Measurements from ENCODE around the gene MAP4K5. TPM values are rescaled to one million over a fixed set of nuclear protein-coding genes. Genes with fewer than 3 reads are reported as not detected.

MAP4K5 gene
- total and polyA plus RNA-seq, 4 donors, result 7.7 to 47.1 (median 19.3) TPM

GRCh38 chr14:50389668-50390441 is 142.5 kb downstream of the MAP4K5 start:
- H3K4me3 ChIP-seq (ENCODE audit: low read depth in 1 of 3, low read length in 3 of 3), result no peak overlapping the region
- H3K9ac ChIP-seq (ENCODE audit: low read depth in 1 of 2, low read length in 2 of 2), result no peak overlapping the region
- no peak overlapping the region for H3K27ac ChIP-seq (ENCODE audit: low read depth in 1 of 2, low read length in 2 of 2)
- H3K4me1 ChIP-seq (ENCODE audit: control insufficient read depth in 4 of 4, insufficient read depth in 4 of 4, low read length in 3 of 4), result peaks cover 0 to 5% (median 2%) of the 10 kb centered on the region in 4 donors
- no peak for DNase-seq (ENCODE audit: low spot score)
- WGBS, result 72% methylated on average over 9 of the region's 9 CpGs
- TF ChIP-seq REST (IDR thresholded peaks at IDR 0.05) (no peak), MAX (IDR thresholded peaks at IDR 0.05) (peak; percentile 30), HNF4G (IDR thresholded peaks at IDR 0.05) (no peak), RXRA (IDR thresholded peaks at IDR 0.05) (peak in 1 of 2 donors; percentile 34), YY1 (IDR thresholded peaks at IDR 0.05) (no peak), FOXA1 (IDR thresholded peaks at IDR 0.05) (no peak), HNF4A (conservative IDR thresholded peaks at IDR 0.05) (peak in 1 of 2 donors; percentile 21), SP1 (IDR thresholded peaks at IDR 0.05) (peak; percentile 11), GABPA (IDR thresholded peaks at IDR 0.05 in 1 of 2, conservative IDR thresholded peaks at IDR 0.05 in 1 of 2) (no peak), ATF3 (IDR thresholded peaks at IDR 0.05) (no peak), RAD21 (IDR thresholded peaks at IDR 0.05) (no peak), FOXA2 (IDR thresholded peaks at IDR 0.05) (no peak)
- H3K36me3 ChIP-seq (ENCODE audit: control insufficient read depth in 4 of 4, insufficient read depth in 3 of 4, low read depth in 1 of 4, low read length in 3 of 4), result no peaks in the 10 kb centered on the region
- H3K27me3 ChIP-seq (ENCODE audit: control insufficient read depth in 4 of 4, insufficient read depth in 4 of 4, low read length in 3 of 4), result no peaks in the 10 kb centered on the region
- no peaks in the 10 kb centered on the region for H3K9me3 ChIP-seq (ENCODE audit: control insufficient read depth in 4 of 4, low read length in 3 of 4)

GRCh38 chr14:50388256-50388931 is 144.0 kb downstream of the MAP4K5 start:
- H3K9me3 ChIP-seq (ENCODE audit: control insufficient read depth in 4 of 4, low read length in 3 of 4), result no peaks in the 10 kb centered on the region
- no peak overlapping the region for H3K4me3 ChIP-seq (ENCODE audit: low read depth in 1 of 3, low read length in 3 of 3)
- TF ChIP-seq SP1 (IDR thresholded peaks at IDR 0.05) (peak; percentile 12), JUND (IDR thresholded peaks at IDR 0.05) (no peak), NR2F2 (IDR thresholded peaks at IDR 0.05) (peak; percentile 85)
- DNase-seq (ENCODE audit: low spot score), result no peak
- no peak overlapping the region for H3K9ac ChIP-seq (ENCODE audit: low read depth in 1 of 2, low read length in 2 of 2)
- WGBS, result 77% methylated on average over 9 of the region's 9 CpGs
- no peak overlapping the region for H3K27ac ChIP-seq (ENCODE audit: low read depth in 1 of 2, low read length in 2 of 2)
- no peaks in the 10 kb centered on the region for H3K27me3 ChIP-seq (ENCODE audit: control insufficient read depth in 4 of 4, insufficient read depth in 4 of 4, low read length in 3 of 4)
- no peaks in the 10 kb centered on the region for H3K36me3 ChIP-seq (ENCODE audit: control insufficient read depth in 4 of 4, insufficient read depth in 3 of 4, low read depth in 1 of 4, low read length in 3 of 4)
- peaks cover 0 to 5% (median 2%) of the 10 kb centered on the region in 4 donors for H3K4me1 ChIP-seq (ENCODE audit: control insufficient read depth in 4 of 4, insufficient read depth in 4 of 4, low read length in 3 of 4)

Measured in liver (tissue), 9 donors.